Skin epidermis (tissue), 12 donors: ENCODE data around the gene GALNT10.

Source experiments
- H3K27ac ChIP-seq, 21 experiments: fragments of 200-600 bp; sonication (generic) in 11 of 21; one replicate each; pipeline ENCODE4 v1.5.0; 2020; ENCODE audit warnings: mild to moderate bottlenecking in 3 of 21, inconsistent platforms in 2 of 21, moderate library complexity in 2 of 21
- H3K4me3 ChIP-seq, 7 experiments: fragments of 200-600 bp; sonication (generic) in 2 of 7; one replicate each; pipeline ENCODE4 v1.5.0; 2020; ENCODE audit warnings: inconsistent platforms in 2 of 7, mild to moderate bottlenecking in 2 of 7, moderate library complexity in 1 of 7

GALNT10 gene

DNA sequence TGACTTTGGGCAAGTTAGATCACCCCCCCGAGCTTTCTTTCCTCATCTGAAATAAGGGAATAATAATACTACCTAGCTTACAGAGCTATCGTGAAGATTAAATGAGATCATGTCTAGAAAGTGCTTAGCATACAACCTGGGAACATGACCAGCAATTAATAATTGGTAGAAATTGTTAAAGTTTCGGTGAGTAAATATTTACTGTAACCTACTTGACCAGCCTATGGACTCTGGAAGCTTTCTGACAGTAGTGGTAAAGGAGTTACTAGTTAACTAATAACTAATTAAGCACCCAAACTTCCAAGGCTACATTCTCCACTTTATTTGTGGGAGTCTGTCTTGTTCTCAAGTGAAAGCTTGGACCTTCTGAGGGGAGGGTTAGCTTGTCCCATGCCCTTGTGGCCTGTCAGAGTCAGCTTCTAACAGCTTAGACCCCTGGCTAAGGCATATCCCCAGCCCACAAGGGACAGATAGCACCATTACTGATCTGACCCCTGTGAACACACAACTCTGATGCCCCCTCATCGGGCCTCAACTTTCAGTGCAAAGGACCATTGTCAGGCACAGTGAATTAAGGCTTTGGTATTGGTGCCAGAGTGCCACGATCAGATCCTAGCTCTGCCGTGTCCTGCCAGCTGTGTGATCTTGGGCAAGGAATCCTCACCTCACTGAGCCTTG lies 196.6 kb downstream of the GALNT10 start:
- Histone ChIP-seq H3K4me3 (no peak overlapping the region), H3K27ac (no peak overlapping the region)

DNA sequence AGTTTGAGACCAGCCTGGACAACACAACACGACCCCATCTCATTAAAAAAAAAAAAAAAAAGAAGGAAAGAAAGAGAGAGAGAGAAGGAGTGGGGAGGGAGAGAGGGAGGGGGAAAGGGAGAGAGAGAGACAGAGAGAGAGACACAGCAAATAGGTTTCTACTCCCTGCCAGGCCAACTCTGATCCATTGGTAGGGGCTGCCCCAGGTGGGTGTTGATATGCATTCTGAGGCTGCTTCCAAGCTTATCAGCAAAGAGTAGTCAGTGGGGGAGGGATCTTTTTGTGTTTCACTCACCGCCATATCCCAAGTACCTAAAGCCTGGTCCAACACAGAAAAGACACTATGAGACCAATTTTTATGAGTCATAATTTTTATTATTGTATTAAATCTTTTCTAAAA lies 198.3 kb downstream of the GALNT10 start:
- H3K4me3 ChIP-seq, result no peak overlapping the region

GRCh38 chr5:154390096-154390495 lies 199.6 kb downstream of the GALNT10 start:
- H3K27ac ChIP-seq, result no peak overlapping the region

More for the DNA sequence above, 198.3 kb downstream of the GALNT10 start:
- H3K27ac ChIP-seq, result no peak overlapping the region

GRCh38 chr5:154390746-154391359 lies 200.3 kb downstream of the GALNT10 start:
- H3K27ac ChIP-seq, result no peak overlapping the region
- H3K4me3 ChIP-seq, result no peak overlapping the region

More at GRCh38 chr5:154390096-154390495, 199.6 kb downstream of the GALNT10 start:
- no peak overlapping the region for H3K4me3 ChIP-seq

DNA sequence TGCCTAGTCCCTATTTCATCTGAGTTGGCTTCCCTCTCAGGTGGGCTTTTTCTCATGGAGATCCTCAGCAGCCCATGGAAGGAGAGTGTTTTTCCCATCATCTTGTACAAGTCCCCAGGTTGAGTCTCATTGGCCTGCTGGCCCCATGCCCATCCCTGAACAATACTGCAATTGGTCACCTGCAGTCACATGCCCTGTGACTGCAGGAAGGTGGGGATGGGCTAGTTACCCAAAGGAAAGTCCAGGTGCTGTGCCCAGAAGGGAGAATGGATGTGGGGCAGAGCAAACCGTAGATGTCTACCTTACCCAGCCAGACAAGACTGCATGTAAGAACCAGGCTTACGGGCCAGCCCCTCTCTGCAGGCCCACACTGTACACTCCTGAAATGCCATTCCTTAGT lies 201.3 kb downstream of the GALNT10 start:
- H3K27ac ChIP-seq, result no peak overlapping the region

GRCh38 chr5:154393850-154394249 lies 203.3 kb downstream of the GALNT10 start:
- Histone ChIP-seq H3K4me3 (no peak overlapping the region), H3K27ac (no peak overlapping the region)

More for the DNA sequence above, 201.3 kb downstream of the GALNT10 start:
- no peak overlapping the region for H3K4me3 ChIP-seq

- no peak overlapping the region for H3K4me3 ChIP-seq
- H3K27ac ChIP-seq, result no peak overlapping the region
Measured at GRCh38 chr5:154394307-154394706, 203.8 kb downstream of the GALNT10 start.

GRCh38 chr5:154395407-154396106 lies 205.0 kb downstream of the GALNT10 start:
- Histone ChIP-seq H3K27ac (no peak overlapping the region), H3K4me3 (no peak overlapping the region)

- no peak overlapping the region for H3K27ac ChIP-seq
- no peak overlapping the region for H3K4me3 ChIP-seq
Measured at GRCh38 chr5:154396128-154396527, 205.6 kb downstream of the GALNT10 start.

GRCh38 chr5:154397652-154398406 lies 207.3 kb downstream of the GALNT10 start:
- no peak overlapping the region for H3K27ac ChIP-seq
- no peak overlapping the region for H3K4me3 ChIP-seq

GRCh38 chr5:154400678-154401077 lies 210.1 kb downstream of the GALNT10 start:
- Histone ChIP-seq H3K4me3 (no peak overlapping the region), H3K27ac (no peak overlapping the region)

GRCh38 chr5:154401355-154401754 lies 210.8 kb downstream of the GALNT10 start:
- Histone ChIP-seq H3K27ac (no peak overlapping the region), H3K4me3 (no peak overlapping the region)

- H3K4me3 ChIP-seq, result no peak overlapping the region
- H3K27ac ChIP-seq, result no peak overlapping the region
Measured at GRCh38 chr5:154401931-154402330, 211.4 kb downstream of the GALNT10 start.

GRCh38 chr5:154402611-154403010 lies 212.1 kb downstream of the GALNT10 start:
- Histone ChIP-seq H3K4me3 (no peak overlapping the region), H3K27ac (no peak overlapping the region)

GRCh38 chr5:154403234-154403633 lies 212.7 kb downstream of the GALNT10 start:
- H3K4me3 ChIP-seq, result no peak overlapping the region
- no peak overlapping the region for H3K27ac ChIP-seq

GRCh38 chr5:154403776-154404387 lies 213.3 kb downstream of the GALNT10 start:
- Histone ChIP-seq H3K4me3 (no peak overlapping the region), H3K27ac (no peak overlapping the region)

DNA sequence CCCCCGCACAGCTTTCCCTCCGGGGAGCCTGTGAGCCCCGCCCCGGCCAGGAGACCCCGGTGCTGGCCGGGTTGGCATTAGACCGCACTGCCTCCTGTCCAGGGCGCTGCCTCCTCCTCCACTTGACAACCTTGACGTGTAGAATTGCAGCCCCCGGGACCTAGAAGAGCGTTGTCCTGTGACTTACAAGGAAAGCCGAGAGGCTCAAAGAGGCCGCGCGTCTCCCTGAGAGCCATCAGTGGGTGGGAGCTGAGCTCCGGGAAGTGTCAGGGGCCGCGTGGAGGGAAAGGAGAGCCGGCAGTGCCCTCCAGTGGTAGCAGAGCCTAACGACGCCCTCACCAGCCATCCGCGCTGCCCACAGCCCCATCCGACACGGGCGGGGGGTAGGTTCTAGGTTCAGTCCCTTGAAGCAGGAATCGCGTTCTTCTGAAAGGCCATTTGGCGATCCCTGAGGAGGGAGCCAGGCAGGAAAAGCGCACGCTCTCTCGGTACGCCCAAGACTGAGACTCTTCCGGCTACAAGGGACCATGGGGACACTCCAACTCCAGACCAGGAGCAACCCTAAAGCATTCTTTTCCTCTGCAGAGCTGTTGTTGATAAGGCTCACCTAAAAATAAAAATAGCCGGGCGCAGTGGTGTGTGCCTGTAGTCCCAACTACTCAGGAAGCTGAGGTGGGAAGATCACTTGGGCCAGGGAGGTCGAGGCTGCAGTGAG lies 214.7 kb downstream of the GALNT10 start:
- Histone ChIP-seq H3K4me3 (peak overlapping the region in 3 of 7 experiments; percentile 11 to 23 (median 21)), H3K27ac (peak overlapping the region in 2 of 21 experiments; percentile 5 to 57)

DNA sequence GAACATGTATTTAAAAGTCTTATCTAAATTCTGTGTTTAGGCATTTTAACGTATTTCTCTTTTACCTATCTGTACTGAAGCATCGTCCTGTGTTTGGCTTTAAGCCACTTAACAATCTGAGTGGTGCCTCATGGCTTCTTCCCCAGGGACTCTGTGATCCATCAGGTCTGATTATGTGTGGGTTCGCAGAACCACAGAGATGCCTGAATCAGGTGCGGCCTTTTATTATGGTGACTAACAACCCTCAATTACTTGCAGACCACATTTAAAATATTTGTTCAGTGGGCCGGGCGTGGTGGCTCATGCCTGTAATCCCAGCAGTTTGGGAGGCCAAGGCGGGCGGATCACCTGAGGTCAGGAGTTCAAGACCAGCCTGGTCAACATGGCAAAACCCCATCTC lies 215.7 kb downstream of the GALNT10 start:
- H3K27ac ChIP-seq, result no peak overlapping the region
- H3K4me3 ChIP-seq, result no peak overlapping the region

- Histone ChIP-seq H3K4me3 (no peak overlapping the region), H3K27ac (no peak overlapping the region)
Measured at GRCh38 chr5:154406826-154407225, 216.3 kb downstream of the GALNT10 start.
